T-helper 2 cell (primary cell): ENCODE results near the gene RPL22.

Source experiments
- DNase-seq, 5 experiments: peaks; one replicate each; pipeline versions ENCODE4 v3.0.0 to v3.0.0-alpha.2; 2012 to 2022
- total RNA-seq, 2 donors: gene quantifications; one replicate each; lab custom pipeline; 2026; lab: John Stamatoyannopoulos, UW

RPL22 gene
- total RNA-seq = 92.9 to 123 reads per million in 2 donors

DNA sequence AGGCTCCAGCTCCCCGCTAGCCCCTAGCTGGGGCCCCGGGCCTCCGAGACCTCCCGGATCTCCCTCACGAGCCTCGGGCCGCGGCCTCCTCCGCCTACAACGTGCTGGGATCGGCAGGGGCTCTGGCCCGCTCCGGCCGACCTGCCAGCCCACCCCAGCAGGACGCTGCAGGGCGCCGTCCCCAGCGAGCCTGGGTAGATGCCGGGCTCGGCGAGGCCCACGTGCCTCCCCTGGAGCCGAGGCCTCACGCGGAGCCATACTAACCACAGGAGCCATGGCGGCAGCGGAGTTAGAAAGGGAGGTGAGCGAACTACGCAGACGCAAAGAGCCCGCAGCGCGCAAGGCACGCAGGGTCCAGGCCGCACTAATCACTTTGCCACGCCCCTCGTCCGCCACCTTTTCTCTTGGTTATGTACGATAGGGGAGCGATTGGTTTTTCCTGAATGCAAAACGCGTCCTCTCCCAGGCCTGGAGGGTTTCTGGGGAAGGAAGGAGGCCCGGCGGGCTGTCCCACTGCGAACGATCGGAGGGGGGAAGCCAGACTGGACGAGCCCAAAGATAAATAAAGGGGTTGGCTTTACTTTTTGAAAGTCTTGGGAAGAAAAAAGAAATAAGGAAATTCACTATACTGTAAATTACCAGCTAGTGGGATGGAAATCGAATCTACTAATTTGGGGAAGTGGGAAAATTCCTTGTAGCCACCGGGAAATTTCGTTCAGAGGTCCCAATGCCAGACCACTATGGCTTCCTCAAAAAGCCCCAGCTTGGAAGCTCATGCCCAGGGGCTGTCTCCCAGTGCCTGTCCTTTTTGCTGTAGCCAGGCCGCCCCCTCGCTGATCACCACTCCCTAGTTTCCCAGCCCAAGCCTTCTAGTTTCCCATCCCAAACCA is at the start of gene RPL22:
TSS of gene RPL22 (minus strand) at position 298 of the 890 bp plus-strand sequence. CDS start at position 276, 22 bp downstream.
- DNase-seq = peak; percentile 80 to 100 (median 96)

DNA sequence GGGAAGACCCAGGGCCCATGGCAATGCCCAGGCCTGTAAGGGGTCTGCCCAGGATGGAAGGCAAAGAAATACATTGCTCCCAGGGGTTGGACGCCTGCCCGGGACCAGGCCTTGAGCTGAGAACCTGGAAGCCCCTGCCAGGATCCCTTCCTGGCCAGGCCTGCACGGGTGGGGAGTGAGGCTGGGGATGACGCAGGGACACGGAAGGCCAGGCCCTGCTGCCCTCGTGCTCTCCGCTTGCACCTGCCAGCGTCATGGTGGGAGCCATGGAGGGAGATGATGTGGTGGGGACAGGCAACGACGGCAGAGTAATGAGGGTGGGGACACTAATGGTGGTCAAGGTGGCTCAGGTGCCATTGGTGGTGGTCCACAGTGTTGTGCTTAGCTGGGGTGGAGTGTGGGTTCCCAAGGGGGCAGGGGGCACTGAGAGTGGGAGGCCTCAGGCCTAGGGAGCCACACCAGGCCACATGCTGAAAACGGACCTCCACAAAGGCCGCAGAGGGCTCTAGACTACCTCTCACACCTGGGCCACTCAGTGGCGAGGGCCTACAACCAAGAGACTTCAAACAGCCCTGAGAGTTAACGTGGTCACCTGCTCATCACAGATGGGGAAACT is 48.9 kb upstream of the RPL22 start:
- no peak for DNase-seq

DNA sequence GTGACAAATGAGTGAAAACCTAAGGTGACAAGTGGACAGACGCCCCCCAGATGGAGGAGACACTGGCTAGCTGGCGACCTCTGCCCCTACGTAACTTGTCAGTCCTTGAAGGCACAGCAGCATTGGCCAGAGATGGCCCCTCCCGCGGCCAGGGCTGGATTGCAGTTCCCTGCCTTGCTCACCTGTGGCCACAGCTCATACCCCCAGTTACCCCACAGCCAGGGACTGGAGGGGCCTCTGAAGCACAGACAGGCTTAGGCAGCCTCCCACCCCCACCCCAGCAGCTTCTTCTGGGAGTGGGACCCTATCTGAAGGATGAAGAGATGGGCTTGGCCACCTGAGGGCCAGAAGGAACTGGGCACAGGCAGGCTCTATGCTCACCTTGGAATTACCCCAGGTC is 48.3 kb upstream of the RPL22 start:
- DNase-seq = no peak

DNA sequence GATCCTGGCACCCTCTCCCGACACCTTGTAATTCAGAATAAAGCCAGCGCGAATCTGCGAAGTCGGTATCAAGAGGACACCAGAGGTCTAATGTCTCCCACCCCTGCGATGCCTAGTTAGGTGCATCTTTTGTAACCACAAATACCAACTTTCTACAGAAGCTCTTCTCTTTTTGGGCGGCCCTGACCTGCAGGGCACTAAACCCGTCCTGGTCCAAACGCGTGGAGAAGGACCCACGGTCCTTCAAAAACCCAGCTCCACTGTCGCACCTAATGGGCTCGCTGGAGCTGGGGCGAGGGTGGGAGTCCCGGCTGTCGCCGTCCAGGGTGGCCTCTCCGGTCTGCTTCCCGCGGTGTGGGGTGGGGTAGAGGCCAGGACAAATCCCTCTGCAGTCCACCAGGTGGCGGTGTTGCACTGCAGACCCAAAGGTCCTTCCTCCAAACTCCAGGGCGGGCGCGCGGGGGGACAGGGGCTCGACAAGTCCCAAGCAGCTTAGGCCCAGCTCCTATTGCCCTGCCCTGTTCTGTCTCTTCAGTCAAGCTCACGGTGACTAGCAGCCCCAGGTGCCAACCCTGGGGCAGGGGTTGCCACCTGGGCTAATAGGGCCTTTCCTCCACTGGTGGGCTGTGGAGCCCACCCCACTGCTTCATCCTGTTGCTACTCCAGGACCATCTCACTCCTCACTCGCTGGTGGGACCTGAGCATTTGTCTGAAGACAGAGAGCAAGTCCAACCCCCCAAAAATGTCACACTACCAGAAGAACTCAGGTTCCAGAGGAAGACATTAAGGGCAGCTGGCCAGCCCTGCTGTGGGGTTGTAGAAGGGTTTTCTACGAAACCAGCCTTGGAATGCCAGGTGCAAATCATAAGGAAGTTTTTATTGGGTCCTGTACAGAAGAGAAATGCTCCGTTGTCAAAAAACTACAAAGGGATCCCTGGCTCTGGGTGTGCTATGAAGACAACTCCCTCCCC is 47.4 kb upstream of the RPL22 start:
- peak; percentile 57 to 75 (median 71) for DNase-seq

DNA sequence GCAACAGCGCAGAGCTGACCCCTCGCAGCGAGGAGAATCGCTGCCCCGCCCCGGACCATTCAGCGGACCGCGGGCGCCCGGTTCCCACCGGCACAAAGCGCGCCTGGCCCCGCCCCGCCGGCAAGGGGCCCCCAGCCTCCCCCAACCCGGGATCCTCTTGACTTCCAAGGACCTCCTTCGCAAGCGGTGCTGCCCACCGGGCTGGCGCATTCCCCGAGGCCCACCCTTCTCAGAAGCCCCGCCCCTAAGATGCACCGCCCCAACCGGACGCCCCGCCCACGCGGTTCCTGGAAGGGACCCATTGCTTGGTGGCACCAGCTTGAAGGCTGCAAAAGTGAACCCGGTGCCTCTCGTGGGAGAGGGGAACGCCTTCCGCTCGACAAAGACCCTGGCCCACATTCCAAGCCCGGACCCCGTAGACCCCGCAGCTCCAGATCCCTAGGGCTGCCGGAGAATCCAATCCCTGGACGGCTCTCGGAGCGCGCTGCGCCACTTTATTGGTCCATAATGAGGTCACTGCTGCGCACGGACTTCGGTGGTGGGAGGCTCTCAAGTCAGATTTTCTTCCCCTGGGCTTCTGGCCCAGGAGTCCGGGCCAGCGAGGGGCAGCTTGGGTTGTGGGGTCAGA is 46.6 kb upstream of the RPL22 start:
- DNase-seq = peak in 4 of 5 experiments; percentile 21 to 37 (median 29)

DNA sequence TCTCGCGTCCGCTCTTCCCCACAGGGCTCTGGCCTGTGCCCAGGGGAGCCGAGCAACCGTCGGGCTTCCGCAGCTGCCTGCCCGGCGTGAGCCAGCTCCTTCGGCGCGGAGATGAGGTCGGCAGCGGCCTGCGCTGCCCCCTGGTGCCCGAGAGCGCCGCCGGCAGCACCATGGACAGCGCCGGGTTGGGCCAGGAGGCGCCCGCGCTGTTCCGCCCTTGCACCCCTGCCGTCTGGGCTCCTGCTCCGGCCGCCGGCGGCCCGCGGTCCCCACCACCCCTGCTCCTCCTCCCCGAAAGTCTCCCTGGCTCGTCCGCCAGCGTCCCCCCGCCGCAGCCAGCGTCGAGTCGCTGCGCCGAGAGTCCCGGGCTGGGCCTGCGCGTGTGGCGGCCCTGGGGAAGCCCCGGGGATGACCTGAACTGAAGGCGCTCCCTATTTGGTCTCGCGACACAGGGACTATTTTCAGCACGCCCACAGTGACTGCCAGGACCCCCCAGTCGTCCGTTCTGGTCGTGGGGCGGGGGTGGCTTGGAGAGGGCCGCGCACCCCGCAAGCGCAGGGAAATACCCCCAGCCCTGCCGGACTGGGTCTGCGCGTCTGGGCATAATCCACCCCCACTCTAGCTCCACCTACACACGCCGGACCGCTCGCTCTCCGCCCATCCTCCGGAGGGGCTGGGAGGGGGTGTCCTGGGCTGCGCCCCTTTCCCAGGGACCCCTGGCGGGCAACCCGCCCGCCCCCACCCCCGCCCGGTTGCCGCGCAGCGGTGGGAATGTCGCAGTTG is 45.9 kb upstream of the RPL22 start:
- peak; percentile 61 to 79 (median 72) for DNase-seq

DNA sequence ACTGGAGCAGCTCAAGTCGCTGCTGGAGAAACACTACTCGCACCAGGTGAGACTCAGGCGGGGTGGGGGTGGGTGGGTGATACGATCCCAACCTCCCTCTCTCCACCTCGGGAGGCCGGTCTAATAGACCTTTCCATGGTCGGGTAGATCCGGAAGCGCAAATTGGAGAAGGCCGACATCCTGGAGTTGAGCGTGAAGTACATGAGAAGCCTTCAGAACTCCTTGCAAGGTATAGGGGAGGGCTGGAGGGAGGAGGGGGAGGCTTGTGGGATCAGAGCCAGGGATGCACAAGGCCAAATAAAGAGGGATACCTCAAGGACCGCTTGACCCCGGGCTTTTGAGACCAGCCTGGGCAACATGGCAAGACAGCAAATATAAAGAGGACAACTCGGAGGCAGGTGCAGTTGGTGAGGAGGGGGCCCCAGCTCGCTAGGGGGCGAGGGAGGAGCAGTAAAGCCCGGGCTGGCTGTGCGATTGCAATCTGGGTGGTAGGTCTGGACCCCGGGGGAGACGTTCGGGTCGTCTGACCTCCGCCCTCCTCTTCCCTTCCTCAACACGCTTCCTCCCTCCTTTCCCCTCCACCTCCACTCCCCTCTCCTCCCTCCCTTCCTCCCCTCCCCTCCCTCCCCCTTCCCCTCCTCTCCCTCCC is 45.1 kb upstream of the RPL22 start:
- DNase-seq = no peak

DNA sequence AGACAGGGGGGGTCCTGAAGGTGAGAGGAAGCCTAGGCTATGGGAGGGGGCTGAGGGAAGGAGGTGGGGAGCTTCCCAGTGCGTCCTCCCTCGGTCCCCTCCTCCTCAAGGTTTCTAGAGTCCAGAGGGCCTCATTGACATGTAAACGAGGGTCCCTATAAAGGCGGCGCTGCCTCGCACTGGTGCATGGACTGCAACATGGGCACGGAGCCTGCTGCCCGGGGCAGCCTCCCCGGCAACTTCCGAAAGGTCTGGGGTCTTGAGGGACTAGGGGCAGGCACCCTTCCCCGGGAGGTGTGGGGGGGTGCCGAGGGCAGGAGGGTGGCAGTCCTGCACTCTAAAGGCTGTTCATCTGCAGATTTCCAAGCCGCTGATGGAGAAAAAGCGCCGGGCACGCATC is 44.6 kb upstream of the RPL22 start, which contains the start of gene HES3:
TSS of gene HES3 (plus strand) at position 187 of the 400 bp plus-strand sequence. CDS start at position 374, 187 bp downstream.
- DNase-seq = no peak

DNA sequence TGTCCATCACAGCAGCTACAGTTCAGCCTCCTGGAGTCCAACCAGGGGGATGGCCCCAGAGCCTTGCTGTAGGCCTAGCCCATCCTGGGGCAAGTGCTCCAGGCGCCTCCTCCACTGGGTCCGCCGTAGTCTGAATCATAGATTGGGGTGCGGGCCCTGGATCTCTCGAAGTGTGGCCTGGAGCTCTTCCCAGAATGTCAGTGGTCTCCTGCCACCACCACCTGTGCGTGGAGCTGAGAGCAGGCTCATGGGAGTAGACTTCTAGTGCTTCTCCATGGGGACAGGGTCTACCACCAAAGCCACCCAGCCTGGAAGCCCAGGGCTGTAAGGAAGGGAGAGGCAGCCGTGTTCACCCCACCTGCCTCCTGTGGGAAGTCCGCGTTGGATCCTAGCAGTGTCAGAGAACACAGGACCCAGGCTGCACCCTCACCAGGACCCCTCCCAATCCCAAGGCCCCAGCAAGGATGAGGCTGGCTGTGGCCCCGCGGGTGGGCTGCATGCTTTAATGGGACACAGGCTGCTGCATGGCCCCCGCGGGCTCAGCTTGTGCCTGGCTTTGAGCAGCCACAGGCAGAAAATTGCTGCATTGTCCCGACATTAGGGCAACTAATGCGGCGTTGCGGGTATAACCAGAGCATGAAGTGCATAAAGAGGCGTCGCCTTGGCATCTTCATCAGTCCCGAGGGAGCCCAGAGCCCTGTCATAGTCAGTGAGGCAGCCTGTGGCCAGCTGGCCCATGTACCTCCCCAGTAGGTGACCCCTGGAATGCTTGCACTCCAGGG is 43.8 kb upstream of the RPL22 start:
- DNase-seq = no peak

DNA sequence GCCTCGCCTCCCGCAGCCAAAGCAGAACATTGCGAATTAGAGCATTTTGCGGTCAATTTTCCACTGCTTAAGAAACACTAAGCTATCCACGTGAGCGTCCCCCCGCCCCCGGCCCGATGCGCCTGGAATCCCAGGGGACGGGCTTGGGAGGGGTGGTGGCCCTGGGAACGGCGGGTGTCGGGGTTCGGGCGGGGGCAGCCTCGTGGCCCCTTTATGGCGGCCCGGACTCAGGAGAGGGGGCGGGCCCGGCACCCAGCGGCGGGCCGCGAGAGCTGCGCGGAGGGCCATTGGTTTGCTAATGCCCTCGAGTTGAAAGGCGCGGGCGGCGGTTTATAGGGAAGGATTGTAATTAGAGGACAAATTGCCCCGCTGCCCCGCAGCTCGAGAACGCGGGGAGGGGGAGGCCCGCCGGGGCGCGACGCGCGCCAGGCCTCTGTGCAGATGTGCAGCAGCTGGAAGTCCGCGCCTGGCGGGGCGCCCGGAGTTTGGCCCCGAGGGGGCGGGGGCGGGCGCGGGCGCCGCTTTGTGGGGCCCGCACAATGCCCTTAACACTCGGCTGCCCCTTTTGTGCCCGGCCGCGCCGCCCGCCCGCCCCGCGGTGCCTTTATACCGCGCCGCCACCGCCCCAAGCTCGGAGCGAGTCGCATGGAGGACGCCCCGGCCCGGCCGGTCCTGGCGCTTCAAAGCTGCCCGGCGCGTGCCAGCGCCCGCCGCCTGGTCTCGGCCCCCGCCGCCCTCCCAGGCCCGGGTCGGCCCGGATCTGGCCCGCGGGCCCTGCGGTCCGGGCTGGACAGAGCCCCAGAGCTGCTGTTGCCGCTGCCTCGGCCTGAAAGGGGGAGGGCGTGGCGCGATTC is 42.7 kb upstream of the RPL22 start:
- DNase-seq = no peak

DNA sequence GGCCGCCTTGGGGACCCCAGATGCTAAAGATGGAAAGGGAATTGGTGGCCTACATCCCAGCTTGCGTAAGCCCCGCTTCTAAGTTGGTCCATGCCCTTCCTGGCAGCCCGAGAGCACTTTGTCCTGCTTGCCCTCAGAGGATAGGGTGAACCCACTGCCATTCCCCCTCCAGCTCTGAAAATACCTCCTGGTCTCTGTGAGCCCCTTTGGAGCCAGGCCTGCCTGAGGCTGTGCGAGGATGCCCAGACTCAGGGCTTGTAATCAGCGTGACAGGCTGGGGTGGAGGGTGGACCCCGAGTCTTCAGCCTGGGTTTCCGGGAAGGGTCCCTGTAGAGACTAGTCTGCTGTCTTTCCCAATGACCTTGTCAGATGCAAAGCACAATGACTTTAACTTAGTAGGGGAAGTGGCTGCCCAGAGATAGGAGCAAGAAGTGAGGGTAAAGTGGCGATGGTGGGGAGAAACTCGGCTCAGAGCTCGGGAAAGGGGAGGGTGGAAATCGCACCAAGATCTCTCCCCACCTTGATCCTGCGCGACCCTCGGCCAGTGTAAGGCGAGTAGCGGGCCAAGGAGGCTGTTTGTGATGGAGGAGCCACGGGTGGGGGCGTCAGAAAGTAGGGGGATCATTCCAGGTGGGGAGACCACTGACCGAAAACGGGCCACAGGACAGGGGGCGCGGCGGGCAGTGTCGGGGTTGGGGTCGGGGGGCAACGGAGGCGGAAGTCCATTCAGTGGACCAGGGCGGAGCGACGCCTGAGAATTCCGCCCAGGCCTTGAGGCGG is 41.9 kb upstream of the RPL22 start:
- DNase-seq = no peak

DNA sequence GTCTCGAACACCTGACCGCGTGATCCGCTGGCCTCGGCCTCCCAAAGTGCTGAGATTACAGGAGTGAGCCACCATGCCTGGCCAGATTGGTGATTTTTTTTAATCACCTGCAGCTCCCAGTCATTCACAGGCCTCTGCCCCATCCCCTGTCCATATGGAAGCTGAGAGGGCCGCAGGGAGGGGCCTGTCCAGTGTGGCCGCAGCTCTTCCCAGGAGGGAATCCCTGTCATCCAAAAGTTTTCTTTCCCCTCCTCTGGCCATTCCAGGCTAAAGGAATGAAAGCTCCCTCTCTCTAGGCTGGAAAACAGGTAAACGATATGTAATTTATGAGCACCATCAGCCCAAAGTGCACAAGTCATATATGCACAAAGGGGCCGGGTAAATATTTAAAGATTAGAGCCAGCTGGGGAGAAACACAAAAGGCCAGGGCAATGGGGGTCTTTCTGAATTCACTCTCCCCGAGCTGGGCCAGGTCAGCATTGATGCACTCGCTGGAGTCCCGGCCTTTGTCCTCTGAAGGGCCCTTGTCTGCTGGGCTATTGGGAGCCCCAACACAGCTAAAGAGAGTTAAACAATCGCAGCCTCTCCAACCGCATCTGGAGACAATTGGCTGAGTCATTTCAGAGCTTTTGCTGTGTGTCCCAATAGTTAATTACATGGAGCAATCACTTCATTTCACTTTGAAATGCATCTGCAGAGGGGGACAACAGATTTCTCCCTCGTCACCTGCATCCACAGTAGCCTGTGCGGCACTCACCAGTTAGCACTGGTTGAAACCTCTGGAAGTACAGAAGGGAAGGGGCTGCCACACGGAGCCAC is 40.8 kb upstream of the RPL22 start:
- DNase-seq = no peak

DNA sequence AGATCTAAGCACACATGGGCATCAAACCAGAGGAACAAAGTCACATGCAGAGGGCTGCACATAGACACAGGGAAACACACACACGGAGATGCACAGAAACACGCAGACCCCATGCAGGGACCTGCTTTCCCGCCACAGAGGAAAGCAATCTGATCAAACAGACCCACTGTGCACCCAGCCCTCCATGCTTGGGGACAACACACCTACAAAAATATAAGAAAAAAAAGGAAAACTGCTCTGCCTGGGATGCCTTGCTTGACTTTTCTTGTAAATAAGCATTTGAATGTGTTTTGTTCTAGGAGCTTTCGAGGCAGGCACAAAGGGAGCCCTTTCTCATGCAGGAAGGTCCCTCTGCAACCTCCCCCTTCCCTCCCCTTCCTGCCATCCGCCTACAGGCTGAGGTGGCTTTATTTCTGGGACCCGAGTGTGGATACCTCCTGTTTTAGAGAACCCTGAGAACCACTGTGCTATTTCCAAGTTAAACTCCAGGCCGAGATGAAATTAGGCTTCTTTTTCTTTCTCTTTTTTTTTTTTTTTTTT is 39.9 kb upstream of the RPL22 start:
- no peak for DNase-seq

DNA sequence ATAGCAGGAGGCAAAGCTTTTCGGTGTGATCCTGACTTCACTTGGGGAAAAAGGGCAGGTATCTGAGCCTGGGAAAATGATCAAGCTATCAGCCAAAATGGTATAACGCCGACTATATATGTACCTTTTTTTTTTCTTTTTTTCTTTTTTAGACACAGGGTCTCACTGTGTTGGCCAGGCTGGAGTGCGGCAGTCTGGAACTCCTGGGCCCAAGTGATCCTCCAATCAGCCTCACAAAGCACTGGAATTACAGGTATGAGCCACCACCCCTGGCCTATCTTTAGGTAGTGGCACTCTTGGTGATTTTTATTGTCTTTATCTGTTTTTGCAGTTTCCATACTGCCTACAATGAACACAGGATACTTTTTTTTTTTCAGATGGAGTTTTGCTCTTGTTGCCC is 37.7 kb upstream of the RPL22 start:
- DNase-seq = no peak

DNA sequence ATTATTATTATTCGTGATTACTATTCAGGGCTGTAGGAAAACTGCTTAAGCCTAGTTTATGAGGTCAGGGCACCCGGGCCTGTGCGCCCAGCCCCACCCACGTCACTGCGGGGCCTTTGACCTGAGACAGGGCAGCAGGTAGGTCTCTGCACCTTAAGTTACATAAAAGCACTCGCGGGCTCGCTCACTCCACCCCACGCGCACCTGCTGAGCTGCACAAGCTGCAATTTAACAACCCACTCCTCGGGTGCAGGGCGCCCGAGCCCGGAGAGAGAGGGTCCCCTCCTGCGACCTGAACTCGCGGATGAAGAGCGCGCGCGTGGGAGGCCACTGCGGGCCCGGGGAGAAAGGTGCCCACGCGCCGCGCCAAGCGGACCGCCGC is 35.9 kb upstream of the RPL22 start:
- DNase-seq = peak in 1 of 5 experiments; percentile 24

DNA sequence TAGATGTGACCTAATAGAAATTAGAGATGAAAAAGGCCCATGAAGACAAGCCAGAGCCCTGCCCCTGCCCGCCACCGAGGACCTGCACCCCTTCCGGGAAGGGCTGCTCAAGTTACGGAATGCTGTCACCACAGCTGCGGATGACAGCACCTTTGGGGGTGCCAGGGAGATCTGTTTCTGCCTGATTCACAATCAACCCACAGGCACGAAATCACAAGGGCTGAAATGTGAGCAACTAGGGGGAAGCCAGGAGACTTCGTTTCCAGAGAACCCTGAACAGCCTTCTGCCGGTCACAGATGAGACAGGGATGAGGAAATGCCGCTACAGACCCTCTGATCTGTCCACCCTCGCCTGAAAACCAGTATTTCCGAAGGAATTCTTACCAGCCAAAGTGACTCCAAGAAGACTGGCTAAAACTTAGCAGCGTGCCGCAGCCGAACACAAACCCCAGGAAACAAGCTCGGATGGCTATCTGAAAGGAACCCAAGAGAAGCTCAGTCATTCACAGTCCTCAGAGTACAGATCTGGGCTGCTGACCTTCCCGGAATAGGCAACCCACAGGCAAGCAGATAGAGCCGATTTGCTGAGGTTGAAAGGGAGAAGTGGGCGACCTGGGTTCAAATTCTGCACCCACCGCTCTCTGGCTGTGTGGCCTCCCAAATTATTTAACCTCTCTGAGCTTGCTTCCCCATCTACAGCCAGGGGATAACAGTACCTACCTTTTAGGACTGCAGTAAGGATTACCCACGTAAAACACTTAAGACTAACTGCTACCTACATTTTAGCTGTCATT is 35.3 kb upstream of the RPL22 start:
- DNase-seq = no peak
